Kasumi-1 (cell line): ENCODE measurements around the gene ABCD1.

Experiments
- DNase-seq, 2 experiments: peaks; one replicate each; lab custom pipeline; 2025; lab: John Stamatoyannopoulos, UW

ABCD1 gene

DNA sequence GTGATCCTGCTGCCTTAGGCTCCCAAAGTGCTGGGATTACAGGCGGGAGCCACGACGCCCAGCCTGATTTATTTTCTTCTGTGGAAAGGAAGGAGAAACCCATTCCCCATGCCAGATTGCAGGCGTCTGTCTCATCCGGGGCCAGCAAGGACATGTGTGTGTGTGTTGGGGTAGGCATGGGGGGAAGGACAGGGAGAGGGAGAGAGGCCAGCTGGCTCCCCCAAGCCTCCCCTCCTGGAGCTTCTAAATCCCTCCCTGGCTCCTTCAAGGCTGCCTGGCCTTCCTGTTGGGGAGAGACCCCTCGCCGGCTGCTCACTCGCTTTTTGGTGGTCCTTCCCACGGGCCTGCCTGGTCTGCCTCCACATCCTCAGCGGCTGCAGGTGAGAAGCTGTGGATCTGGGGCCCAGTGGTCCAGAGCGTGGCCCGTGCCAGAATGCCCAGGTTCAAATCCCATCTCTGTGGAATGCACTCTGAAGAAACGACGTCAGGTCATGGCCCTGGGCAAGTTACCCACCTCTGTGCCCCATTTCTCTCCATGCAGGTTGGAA lies 38.0 kb downstream of the ABCD1 start:
- DNase-seq, result no peak

DNA sequence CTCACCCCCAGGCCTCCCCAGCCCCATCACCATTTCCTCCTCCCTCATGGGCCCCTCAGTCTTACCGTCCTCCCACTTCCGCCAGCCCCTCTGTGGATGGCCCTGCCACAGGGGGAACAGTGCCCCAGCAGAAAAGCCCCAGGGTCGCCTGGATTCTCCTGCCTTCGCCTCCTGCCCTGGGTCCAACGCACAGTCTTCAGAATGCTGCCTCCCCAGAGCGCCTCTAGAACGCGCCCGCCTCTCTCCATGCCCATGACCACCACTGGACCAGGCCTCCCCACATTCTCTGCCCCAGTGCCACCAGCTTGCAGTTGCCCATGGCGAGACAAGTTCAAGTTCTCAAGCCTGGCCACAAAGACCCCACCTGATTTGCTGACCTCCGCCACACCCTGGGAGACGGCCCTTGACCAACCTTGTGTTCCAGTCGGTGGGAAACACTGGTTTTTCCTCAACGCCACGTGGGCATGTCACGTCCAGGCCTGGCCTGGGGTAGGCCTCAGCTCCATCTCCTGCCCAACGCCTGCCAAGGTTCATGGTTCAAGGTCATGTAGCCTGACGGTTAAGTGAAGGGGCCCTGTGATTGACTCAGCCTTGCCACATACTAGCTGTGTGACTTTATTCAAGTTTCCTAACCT lies 38.8 kb downstream of the ABCD1 start:
- no peak for DNase-seq

- peak; percentile 9 to 43 for DNase-seq
Measured at GRCh38 chrX:153763989-153764755, 39.5 kb downstream of the ABCD1 start, which contains the start of gene PLXNB3. PLXNB3 (plus strand) TSS chrX:153764249; CDS start chrX:153765536, 1,287 bp downstream.

- no peak for DNase-seq
Measured at GRCh38 chrX:153764786-153765137, 40.1 kb downstream of the ABCD1 start.

- no peak for DNase-seq
Measured at GRCh38 chrX:153765138-153766079, 40.8 kb downstream of the ABCD1 start.

- DNase-seq, result peak; percentile 63 to 65
Measured at GRCh38 chrX:153766098-153766817, 41.6 kb downstream of the ABCD1 start.

DNA sequence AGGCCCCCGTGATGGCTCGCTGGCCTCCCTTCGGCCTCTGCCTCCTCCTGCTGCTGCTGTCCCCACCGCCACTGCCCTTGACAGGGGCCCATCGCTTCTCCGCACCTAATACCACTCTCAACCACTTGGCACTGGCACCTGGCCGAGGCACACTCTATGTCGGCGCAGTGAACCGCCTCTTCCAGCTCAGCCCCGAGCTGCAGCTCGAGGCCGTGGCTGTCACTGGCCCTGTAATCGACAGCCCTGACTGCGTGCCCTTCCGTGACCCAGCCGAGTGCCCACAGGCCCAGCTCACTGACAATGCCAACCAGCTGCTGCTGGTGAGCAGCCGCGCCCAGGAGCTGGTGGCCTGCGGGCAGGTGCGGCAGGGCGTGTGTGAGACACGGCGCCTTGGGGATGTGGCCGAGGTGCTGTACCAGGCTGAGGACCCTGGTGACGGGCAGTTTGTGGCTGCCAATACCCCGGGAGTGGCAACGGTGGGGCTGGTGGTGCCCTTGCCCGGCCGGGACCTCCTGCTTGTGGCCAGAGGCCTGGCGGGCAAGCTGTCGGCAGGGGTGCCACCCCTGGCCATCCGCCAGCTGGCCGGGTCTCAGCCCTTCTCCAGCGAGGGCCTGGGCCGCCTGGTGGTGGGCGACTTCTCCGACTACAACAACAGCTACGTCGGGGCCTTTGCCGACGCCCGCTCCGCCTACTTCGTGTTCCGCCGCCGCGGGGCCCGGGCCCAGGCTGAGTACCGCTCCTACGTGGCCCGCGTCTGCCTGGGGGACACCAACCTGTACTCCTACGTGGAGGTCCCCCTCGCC lies 42.4 kb downstream of the ABCD1 start:
- DNase-seq, result no peak

- DNase-seq, result no peak
Measured at GRCh38 chrX:153767674-153768055, 43.0 kb downstream of the ABCD1 start.

GRCh38 chrX:153768311-153769157 lies 43.9 kb downstream of the ABCD1 start:
- no peak for DNase-seq

GRCh38 chrX:153769158-153769864 lies 44.7 kb downstream of the ABCD1 start:
- DNase-seq, result no peak

- no peak for DNase-seq
Measured at GRCh38 chrX:153769865-153770600, 45.4 kb downstream of the ABCD1 start.

DNA sequence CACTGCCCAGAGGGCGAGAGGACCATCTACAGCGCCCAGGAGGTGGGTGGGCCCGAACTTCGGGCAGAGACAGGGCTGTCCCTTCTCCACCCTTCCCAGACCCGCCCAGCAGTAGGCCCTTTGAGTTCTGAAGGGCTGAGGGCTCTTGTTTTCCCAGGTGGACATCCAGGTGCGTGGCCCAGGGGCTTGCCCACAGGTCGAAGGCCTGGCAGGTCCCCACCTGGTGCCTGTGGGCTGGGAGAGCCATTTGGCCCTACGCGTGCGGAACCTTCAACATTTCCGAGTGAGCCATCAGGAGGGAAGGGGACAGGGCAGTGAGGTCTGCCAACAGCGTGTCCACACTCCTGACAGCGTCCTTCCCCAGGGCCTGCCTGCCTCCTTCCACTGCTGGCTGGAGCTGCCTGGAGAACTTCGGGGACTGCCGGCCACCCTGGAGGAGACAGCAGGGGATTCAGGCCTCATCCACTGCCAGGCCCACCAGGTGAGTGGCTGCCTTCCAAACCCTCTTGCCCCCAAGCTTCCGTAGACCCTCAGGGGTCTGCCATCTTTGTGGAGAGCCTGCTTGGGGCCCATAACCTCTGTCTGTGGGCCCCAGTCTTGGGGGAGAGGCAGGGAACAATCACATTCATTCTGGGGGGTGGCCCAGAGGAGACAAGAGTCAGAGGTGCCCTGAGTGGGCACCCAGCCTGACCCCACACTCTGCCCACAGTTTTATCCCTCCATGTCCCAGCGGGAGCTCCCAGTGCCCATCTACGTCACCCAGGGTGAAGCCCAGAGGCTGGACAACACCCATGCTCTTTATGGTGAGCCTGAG lies 46.2 kb downstream of the ABCD1 start:
- DNase-seq, result no peak

DNA sequence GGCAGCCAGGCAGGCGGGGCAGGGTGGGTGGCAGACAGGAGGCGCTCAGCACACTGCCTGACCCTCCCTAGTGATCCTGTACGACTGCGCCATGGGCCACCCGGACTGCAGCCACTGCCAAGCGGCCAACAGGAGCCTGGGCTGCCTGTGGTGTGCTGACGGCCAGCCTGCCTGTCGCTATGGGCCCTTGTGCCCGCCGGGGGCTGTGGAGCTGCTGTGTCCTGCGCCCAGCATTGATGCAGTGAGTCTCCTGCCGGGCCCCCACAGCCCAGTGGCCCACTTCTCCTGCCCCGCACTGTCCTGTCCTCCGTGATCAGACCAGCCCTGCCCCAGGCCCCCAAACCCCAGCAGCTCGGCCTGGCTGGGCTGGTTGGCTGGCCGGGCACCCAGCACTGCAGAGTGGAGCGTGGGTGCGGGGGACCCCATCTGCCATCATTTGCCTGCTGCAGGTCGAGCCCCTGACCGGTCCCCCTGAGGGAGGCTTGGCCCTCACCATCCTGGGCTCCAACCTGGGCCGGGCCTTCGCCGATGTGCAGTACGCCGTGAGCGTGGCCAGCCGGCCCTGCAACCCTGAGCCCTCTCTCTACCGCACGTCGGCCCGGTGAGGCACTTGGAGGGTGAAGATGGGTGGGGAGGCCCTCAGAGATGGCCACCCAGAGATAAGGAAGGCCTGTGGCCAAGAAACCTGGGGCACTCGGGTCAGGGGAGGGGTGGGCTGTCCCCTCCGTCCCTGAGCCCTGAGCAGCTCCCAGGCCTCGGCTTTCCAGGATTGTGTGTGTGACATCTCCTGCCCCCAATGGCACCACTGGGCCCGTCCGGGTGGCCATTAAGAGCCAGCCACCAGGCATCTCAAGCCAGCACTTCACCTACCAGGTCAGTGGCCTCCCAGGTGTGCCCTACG lies 47.0 kb downstream of the ABCD1 start:
- no peak for DNase-seq

DNA sequence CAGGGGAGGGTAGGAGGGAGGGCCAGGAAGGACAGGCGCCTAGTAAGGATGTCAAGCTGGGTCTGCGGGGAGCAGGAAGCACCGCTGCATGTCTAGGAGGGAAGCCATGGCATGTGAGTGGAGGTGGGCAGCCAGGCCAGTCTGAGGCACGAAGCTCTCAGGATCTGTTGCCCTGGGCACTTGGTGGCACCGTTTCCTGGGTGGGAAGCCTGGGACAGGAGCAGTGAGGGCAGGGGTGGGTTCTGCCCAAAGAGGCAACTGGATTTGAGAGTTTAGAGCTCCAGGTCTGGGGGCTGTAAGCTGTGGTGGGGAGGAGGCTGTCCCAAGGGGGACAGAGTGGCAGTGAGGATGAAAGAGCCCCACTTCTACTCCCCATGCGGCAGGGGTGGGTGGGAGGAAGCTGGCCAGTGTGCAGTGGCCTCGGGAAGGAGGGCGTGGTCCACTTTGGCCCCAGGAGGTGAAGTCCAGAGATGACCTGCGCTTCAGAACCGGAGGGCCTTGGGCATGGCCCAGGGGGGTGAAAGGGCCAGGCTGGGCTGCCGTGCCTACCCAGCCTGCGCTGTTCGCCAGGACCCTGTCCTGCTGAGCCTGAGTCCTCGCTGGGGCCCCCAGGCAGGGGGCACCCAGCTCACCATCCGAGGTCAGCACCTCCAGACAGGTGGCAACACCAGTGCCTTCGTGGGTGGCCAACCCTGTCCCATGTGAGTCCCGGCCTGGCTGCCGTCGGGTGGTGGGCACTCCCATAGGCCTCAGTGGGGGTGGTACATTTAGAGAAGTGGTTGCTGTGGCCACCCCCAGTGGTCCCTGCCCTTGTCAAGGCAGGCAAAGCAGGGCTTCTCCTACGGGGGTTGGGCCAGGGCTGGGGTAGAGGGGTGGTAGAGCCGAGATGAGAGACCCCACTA lies 47.9 kb downstream of the ABCD1 start:
- no peak for DNase-seq

- DNase-seq, result no peak
Measured at GRCh38 chrX:153773218-153773611, 48.6 kb downstream of the ABCD1 start.
